HG02642 (cell line): ENCODE results near the gene EMP2.
"Not testable (repeated sequence)": the region's sequence is repeated elsewhere in the genome, so short reads cannot be mapped to it uniquely, and the experiment has no call there.

Experiments
- ATAC-seq: cut with Tn5 transposase; IDR thresholded peaks from one replicate; pipeline ENCODE4 v1.9.1; 2021; ENCODE audit warnings: mild to moderate bottlenecking; ENCODE audit not compliant: unreplicated experiment, poor library complexity

EMP2 gene

GRCh38 chr16:10526962-10527361 lies 53.4 kb downstream of the EMP2 start:
- ATAC-seq = no peak

- no peak for ATAC-seq
These were observed 55.1 kb downstream of the EMP2 start for GRCh38 chr16:10525214-10525825.

GRCh38 chr16:10522966-10523365 lies 57.4 kb downstream of the EMP2 start:
- no peak for ATAC-seq

GRCh38 chr16:10521681-10522274 lies 58.6 kb downstream of the EMP2 start:
- no peak for ATAC-seq

- ATAC-seq = no peak
These were observed 59.4 kb downstream of the EMP2 start for GRCh38 chr16:10520869-10521578.

GRCh38 chr16:10519929-10520868 lies 60.2 kb downstream of the EMP2 start:
- ATAC-seq = no peak

- no peak for ATAC-seq
These were observed 61.1 kb downstream of the EMP2 start for GRCh38 chr16:10519297-10519696.

- no peak for ATAC-seq
These were observed 61.8 kb downstream of the EMP2 start for GRCh38 chr16:10518479-10519041.

GRCh38 chr16:10517868-10518267 lies 62.5 kb downstream of the EMP2 start:
- ATAC-seq = no peak

GRCh38 chr16:10514369-10515055 lies 65.9 kb downstream of the EMP2 start:
- ATAC-seq = no peak

- no peak for ATAC-seq
These were observed 68.6 kb downstream of the EMP2 start for GRCh38 chr16:10511829-10512228.

- no peak for ATAC-seq
These were observed 70.1 kb downstream of the EMP2 start for GRCh38 chr16:10510279-10510678.

GRCh38 chr16:10509534-10510025 lies 70.8 kb downstream of the EMP2 start:
- peak; percentile 90 for ATAC-seq

GRCh38 chr16:10505286-10505685 lies 75.1 kb downstream of the EMP2 start:
- ATAC-seq = not testable (repeated sequence)

GRCh38 chr16:10504404-10504885 lies 76.0 kb downstream of the EMP2 start:
- ATAC-seq = no peak

- ATAC-seq = no peak
These were observed 77.6 kb downstream of the EMP2 start for GRCh38 chr16:10502776-10503175.

- no peak for ATAC-seq
These were observed 79.3 kb downstream of the EMP2 start for GRCh38 chr16:10501016-10501607.

GRCh38 chr16:10500582-10500981 lies 79.8 kb downstream of the EMP2 start:
- ATAC-seq = no peak
